HCT116 (cell line): ENCODE results near the gene THSD7A. TPM values are rescaled to one million over a fixed set of nuclear protein-coding genes. Genes with fewer than 3 reads are reported as not detected.

Experiments used
- ATAC-seq: fragments of 200-7000 bp; cut with Tn5 transposase; 2 replicates; pipeline ENCODE4 v1.9.1; 2020; ENCODE audit warnings: mild to moderate bottlenecking, moderate library complexity
- BruUV-seq: library from RNA; stranded (reverse); fragments of 400-500 nt; replicated peaks from 2 replicates; lab custom pipeline; 2021; lab: Mats Ljungman, UMichigan
- CTCF ChIA-PET: fragments of 300-600 bp; sonication (Branson Sonifier 250); formaldehyde crosslinking; loops from one replicate; lab custom pipeline; 2021; ENCODE audit warnings: antibody characterized with exemption; lab: Charles Lee
- POLR2A ChIA-PET: fragments of 300-600, 350-600 bp; sonication (Branson Sonifier 250); formaldehyde crosslinking; loops from one replicate; lab custom pipeline; 2021; ENCODE audit warnings: antibody characterized with exemption; lab: Charles Lee
- RAD21 ChIA-PET, 2 experiments: fragments of 300-600 bp; sonication (Branson Sonifier 250); formaldehyde crosslinking; loops; one replicate each; lab custom pipeline; 2023; ENCODE audit warnings: low total read pairs in 2 of 2; ENCODE audit not compliant: uncharacterized antibody in 2 of 2, unreplicated experiment in 2 of 2, low non-redundant PET in 1 of 2; lab: Charles Lee
- DNase-seq: peaks from one replicate; pipeline ENCODE4 v3.0.0-alpha.2; 2010; ENCODE audit warnings: low read depth, low spot score
- H2AFZ ChIP-seq: fragments of 200-600 bp; shearing (Covaris generic), sonication (generic); 2 replicates; pipeline ENCODE4 v1.6.1; 2017; ENCODE audit warnings: low read depth, mixed run types, mixed read lengths, antibody characterized with exemption, low read length; ENCODE audit not compliant: poor library complexity, severe bottlenecking
- H3K27ac ChIP-seq: 2 replicates; pipeline ENCODE4 v1.5.1; 2012; ENCODE audit warnings: low read depth, low read length
- H3K27me3 ChIP-seq: fragments of 200-600 bp; sonication (generic); 2 replicates; pipeline ENCODE4 v1.6.1; 2016; ENCODE audit warnings: mixed run types, low read length, mixed read lengths; ENCODE audit not compliant: insufficient read depth
- H3K36me3 ChIP-seq, 2 experiments: fragments of 200-500 bp in 1 of 2; fragments of 200-600 bp in 1 of 2; sonication (Bioruptor generic) in 1 of 2; sonication (generic) in 1 of 2; 2 replicates each; pipeline versions ENCODE4 v1.5.1 to v1.6.1; 2014 to 2016; ENCODE audit warnings: low read length in 2 of 2, inconsistent platforms in 1 of 2, mixed read lengths in 1 of 2, mixed run types in 1 of 2; ENCODE audit not compliant: insufficient read depth in 2 of 2, control insufficient read depth in 1 of 2
- H3K4me1 ChIP-seq, 2 experiments: fragments of 200-600 bp in 1 of 2; sonication (generic) in 1 of 2; 2 replicates each; pipeline versions ENCODE4 v1.5.1 to v1.6.1; 2012 to 2017; ENCODE audit warnings: low read length in 2 of 2, inconsistent platforms in 1 of 2, mild to moderate bottlenecking in 1 of 2, mixed read lengths in 1 of 2, mixed run types in 1 of 2, moderate library complexity in 1 of 2; ENCODE audit not compliant: insufficient read depth in 2 of 2, control insufficient read depth in 1 of 2
- H3K4me2 ChIP-seq: fragments of 200-600 bp; sonication (generic); 2 replicates; pipeline ENCODE4 v1.6.1; 2017; ENCODE audit warnings: mixed run types, low read length, mixed read lengths
- H3K4me3 ChIP-seq, 2 experiments: fragments of 200-600 bp in 1 of 2; sonication (generic) in 1 of 2; replicated peaks in 1 of 2; 2 replicates each; pipeline ENCODE4 v1.5.1; 2011 to 2016; ENCODE audit warnings: low read length in 2 of 2, control low read depth in 1 of 2, low read depth in 1 of 2, mild to moderate bottlenecking in 1 of 2, mixed read lengths in 1 of 2, mixed run types in 1 of 2
- H3K79me2 ChIP-seq: fragments of 200-600 bp; sonication (generic); 2 replicates; pipeline ENCODE4 v1.6.1; 2017; ENCODE audit warnings: mild to moderate bottlenecking, mixed run types, low read length, moderate library complexity, mixed read lengths; ENCODE audit not compliant: insufficient read depth
- H3K9ac ChIP-seq: fragments of 200-600 bp; sonication (generic); 2 replicates; pipeline ENCODE4 v1.6.1; 2016; ENCODE audit warnings: low read length, mixed read lengths
- H3K9me2 ChIP-seq: fragments of 200-600 bp; sonication (generic), shearing (Covaris generic); 2 replicates; pipeline ENCODE4 v1.6.1; 2017; ENCODE audit warnings: mixed run types, mild to moderate bottlenecking, moderate library complexity; ENCODE audit not compliant: insufficient read depth
- H3K9me3 ChIP-seq, 2 experiments: fragments of 200-500 bp in 1 of 2; fragments of 200-600 bp in 1 of 2; sonication (Bioruptor generic) in 1 of 2; sonication (generic) in 1 of 2; 2 replicates each; pipeline ENCODE4 v1.6.1; 2014 to 2017; ENCODE audit warnings: low read length in 2 of 2, mixed read lengths in 2 of 2, inconsistent platforms in 1 of 2, low read depth in 1 of 2, mild to moderate bottlenecking in 1 of 2, mixed run types in 1 of 2, moderate library complexity in 1 of 2; ENCODE audit not compliant: control insufficient read depth in 1 of 2, insufficient read depth in 1 of 2
- H4K20me1 ChIP-seq: fragments of 200-600 bp; sonication (generic), shearing (Covaris generic); 2 replicates; pipeline ENCODE4 v1.6.1; 2017; ENCODE audit warnings: mixed run types, mild to moderate bottlenecking, moderate library complexity; ENCODE audit not compliant: insufficient read depth
- CBX3 ChIP-seq: IDR thresholded peaks from 2 replicates; pipeline ENCODE4 v1.6.1; 2012; ENCODE audit warnings: low read depth
- CEBPB ChIP-seq: IDR thresholded peaks from 2 replicates; pipeline ENCODE4 v1.6.1; 2012; ENCODE audit warnings: low read depth
- EGR1 ChIP-seq: IDR thresholded peaks from 2 replicates; pipeline ENCODE4 v1.6.1; 2012; ENCODE audit warnings: low read depth
- EZH2phosphoT487 ChIP-seq: fragments of 200-600 bp; IDR thresholded peaks from 2 replicates; pipeline ENCODE4 v1.6.1; 2018; ENCODE audit warnings: antibody characterized with exemption, borderline replicate concordance
- POLR2AphosphoS5 ChIP-seq: IDR thresholded peaks from 2 replicates; pipeline ENCODE4 v1.6.1; 2011; ENCODE audit warnings: mild to moderate bottlenecking, low read depth, low read length, moderate library complexity
- RAD21 ChIP-seq: IDR thresholded peaks from 2 replicates; pipeline ENCODE4 v1.6.1; 2012; ENCODE audit warnings: low read depth, mild to moderate bottlenecking
- SIN3A ChIP-seq: IDR thresholded peaks from 2 replicates; pipeline ENCODE4 v1.6.1; 2012; ENCODE audit warnings: low read depth
- SP1 ChIP-seq: IDR thresholded peaks from 2 replicates; pipeline ENCODE4 v1.6.1; 2012; ENCODE audit warnings: low read depth
- TCF7L2 ChIP-seq: IDR thresholded peaks from 2 replicates; pipeline ENCODE4 v1.7.0; 2011; ENCODE audit warnings: borderline replicate concordance, inconsistent platforms; ENCODE audit not compliant: insufficient read depth, insufficient read length; ENCODE audit errors: extremely low read depth
- ZNF274 ChIP-seq: fragments of 200-500 bp; sonication (Bioruptor generic); IDR thresholded peaks from 2 replicates; pipeline ENCODE4 v1.6.1; 2014; ENCODE audit warnings: mild to moderate bottlenecking, low read depth, low read length, inconsistent platforms
- intact Hi-C: fragments of 100-400 bp; cut with micrococcal nuclease; formaldehyde crosslinking; loops from 2 replicates; pipeline ENCODE4 v1.10.0; 2022
- total RNA-seq: library from RNA; stranded (reverse); gene quantifications from one replicate; pipeline ENCODE4 v1.2.1, GENCODE V29; 2021; ENCODE audit not compliant: unreplicated experiment
- TF ChIP-seq, protein P1 (sequence below), 3 experiments: fragments of 200-600 bp in 1 of 3; sonication (generic) in 1 of 3; IDR thresholded peaks in 2 of 3; conservative IDR thresholded peaks in 1 of 3; 2 replicates each; pipeline ENCODE4 v1.5.1; 2012 to 2017; ENCODE audit warnings: low read depth in 2 of 3, low read length in 2 of 3, antibody characterized with exemption in 1 of 3, borderline replicate concordance in 1 of 3, control low read depth in 1 of 3, mild to moderate bottlenecking in 1 of 3, mixed read lengths in 1 of 3, mixed run types in 1 of 3, moderate library complexity in 1 of 3; ENCODE audit not compliant: insufficient read depth in 1 of 3
- TF ChIP-seq, protein P2 (sequence below): IDR thresholded peaks from 2 replicates; pipeline ENCODE4 v1.6.1; 2012
- TF ChIP-seq, protein P3 (sequence below): IDR thresholded peaks from 2 replicates; pipeline ENCODE4 v1.6.1; 2012; ENCODE audit warnings: low read depth
- TF ChIP-seq, protein P4 (sequence below): IDR thresholded peaks from 2 replicates; pipeline ENCODE4 v1.6.1; 2011; ENCODE audit warnings: mild to moderate bottlenecking, low read length, moderate library complexity; ENCODE audit not compliant: insufficient replicate concordance; ENCODE audit errors: extremely low read depth

The THSD7A gene
- total RNA-seq, 1 experiment from 2014 or later = 0.05 TPM

DNA sequence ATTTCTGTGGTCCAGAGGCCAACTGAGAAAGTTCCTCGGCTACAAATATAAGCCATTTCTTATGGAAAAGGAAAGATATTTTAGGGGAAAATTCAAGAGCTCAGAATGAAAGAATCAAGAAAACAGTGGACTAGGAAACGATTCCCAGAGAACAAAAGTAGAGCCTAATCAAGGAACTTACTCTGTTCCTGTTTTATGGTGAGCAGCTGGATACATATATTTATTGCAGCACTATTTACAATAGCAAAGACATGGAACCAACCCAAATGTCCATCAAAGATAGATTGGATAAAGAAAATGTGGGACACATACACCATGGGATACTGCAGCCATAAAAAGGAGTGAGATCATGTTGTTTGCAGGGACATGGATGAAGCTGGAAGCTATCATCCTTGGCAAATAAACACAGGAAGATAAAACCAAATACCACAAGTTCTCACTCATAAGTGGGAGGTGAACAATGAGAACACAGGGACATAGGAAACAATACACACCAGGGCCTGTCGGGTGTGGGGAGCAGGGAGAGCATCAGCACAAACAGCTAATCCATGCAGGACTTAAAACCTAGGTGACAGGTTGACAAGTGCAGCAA is 298.7 kb downstream of the THSD7A start:
- RAD21 ChIA-PET = no interaction called here
- no peak overlapping the region for H2AFZ ChIP-seq
- H3K9ac ChIP-seq = no peak overlapping the region
- H3K4me2 ChIP-seq = no peak overlapping the region
- no peaks in the 10 kb centered on the region for H3K79me2 ChIP-seq
- no peak for ATAC-seq
- no peaks in the 10 kb centered on the region for H3K9me2 ChIP-seq
- no peaks in the 10 kb centered on the region for H3K27me3 ChIP-seq
- intact Hi-C loops = no loop called here
- no peaks in the 10 kb centered on the region for H4K20me1 ChIP-seq
- no peaks in the 10 kb centered on the region for H3K36me3 ChIP-seq
- no peak overlapping the region for H3K27ac ChIP-seq
- BruUV-seq = no TSS peak
- no peaks in the 10 kb centered on the region for H3K9me3 ChIP-seq
- no peak for DNase-seq
- CTCF ChIA-PET = no interaction called here
- POLR2A ChIA-PET = no interaction called here
- H3K4me1 ChIP-seq = no peaks in the 10 kb centered on the region
- no peak overlapping the region for H3K4me3 ChIP-seq
- no peak for TF ChIP-seq RAD21
- TF ChIP-seq POLR2AphosphoS5 = no peak
- TF ChIP-seq, protein P1, sequence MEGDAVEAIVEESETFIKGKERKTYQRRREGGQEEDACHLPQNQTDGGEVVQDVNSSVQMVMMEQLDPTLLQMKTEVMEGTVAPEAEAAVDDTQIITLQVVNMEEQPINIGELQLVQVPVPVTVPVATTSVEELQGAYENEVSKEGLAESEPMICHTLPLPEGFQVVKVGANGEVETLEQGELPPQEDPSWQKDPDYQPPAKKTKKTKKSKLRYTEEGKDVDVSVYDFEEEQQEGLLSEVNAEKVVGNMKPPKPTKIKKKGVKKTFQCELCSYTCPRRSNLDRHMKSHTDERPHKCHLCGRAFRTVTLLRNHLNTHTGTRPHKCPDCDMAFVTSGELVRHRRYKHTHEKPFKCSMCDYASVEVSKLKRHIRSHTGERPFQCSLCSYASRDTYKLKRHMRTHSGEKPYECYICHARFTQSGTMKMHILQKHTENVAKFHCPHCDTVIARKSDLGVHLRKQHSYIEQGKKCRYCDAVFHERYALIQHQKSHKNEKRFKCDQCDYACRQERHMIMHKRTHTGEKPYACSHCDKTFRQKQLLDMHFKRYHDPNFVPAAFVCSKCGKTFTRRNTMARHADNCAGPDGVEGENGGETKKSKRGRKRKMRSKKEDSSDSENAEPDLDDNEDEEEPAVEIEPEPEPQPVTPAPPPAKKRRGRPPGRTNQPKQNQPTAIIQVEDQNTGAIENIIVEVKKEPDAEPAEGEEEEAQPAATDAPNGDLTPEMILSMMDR (IDR thresholded peaks at IDR 0.05 in 2 of 3, conservative IDR thresholded peaks at IDR 0.05 in 1 of 3; ENCODE audit: borderline replicate concordance in 1 of 3, insufficient read depth in 1 of 3, low read depth in 2 of 3, low read length in 2 of 3) = no peak
- no peak for TF ChIP-seq SIN3A
- TF ChIP-seq, protein P2, sequence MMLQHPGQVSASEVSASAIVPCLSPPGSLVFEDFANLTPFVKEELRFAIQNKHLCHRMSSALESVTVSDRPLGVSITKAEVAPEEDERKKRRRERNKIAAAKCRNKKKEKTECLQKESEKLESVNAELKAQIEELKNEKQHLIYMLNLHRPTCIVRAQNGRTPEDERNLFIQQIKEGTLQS = no peak
- TF ChIP-seq ZNF274 = no peak
- TF ChIP-seq EGR1 = no peak
- no peak for TF ChIP-seq TCF7L2
- TF ChIP-seq SP1 = no peak
- TF ChIP-seq EZH2phosphoT487 = no peak
- TF ChIP-seq, protein P3, sequence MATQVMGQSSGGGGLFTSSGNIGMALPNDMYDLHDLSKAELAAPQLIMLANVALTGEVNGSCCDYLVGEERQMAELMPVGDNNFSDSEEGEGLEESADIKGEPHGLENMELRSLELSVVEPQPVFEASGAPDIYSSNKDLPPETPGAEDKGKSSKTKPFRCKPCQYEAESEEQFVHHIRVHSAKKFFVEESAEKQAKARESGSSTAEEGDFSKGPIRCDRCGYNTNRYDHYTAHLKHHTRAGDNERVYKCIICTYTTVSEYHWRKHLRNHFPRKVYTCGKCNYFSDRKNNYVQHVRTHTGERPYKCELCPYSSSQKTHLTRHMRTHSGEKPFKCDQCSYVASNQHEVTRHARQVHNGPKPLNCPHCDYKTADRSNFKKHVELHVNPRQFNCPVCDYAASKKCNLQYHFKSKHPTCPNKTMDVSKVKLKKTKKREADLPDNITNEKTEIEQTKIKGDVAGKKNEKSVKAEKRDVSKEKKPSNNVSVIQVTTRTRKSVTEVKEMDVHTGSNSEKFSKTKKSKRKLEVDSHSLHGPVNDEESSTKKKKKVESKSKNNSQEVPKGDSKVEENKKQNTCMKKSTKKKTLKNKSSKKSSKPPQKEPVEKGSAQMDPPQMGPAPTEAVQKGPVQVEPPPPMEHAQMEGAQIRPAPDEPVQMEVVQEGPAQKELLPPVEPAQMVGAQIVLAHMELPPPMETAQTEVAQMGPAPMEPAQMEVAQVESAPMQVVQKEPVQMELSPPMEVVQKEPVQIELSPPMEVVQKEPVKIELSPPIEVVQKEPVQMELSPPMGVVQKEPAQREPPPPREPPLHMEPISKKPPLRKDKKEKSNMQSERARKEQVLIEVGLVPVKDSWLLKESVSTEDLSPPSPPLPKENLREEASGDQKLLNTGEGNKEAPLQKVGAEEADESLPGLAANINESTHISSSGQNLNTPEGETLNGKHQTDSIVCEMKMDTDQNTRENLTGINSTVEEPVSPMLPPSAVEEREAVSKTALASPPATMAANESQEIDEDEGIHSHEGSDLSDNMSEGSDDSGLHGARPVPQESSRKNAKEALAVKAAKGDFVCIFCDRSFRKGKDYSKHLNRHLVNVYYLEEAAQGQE = no peak
- TF ChIP-seq, protein P4, sequence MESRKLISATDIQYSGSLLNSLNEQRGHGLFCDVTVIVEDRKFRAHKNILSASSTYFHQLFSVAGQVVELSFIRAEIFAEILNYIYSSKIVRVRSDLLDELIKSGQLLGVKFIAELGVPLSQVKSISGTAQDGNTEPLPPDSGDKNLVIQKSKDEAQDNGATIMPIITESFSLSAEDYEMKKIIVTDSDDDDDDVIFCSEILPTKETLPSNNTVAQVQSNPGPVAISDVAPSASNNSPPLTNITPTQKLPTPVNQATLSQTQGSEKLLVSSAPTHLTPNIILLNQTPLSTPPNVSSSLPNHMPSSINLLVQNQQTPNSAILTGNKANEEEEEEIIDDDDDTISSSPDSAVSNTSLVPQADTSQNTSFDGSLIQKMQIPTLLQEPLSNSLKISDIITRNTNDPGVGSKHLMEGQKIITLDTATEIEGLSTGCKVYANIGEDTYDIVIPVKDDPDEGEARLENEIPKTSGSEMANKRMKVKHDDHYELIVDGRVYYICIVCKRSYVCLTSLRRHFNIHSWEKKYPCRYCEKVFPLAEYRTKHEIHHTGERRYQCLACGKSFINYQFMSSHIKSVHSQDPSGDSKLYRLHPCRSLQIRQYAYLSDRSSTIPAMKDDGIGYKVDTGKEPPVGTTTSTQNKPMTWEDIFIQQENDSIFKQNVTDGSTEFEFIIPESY = no peak
- TF ChIP-seq CEBPB = no peak
- TF ChIP-seq CBX3 = no peak
